NCI-H128 (cell line): Measurements from ENCODE around the gene P2RY13.

Experiments
- DNase-seq: peaks from one replicate; lab custom pipeline; 2025; ENCODE audit not compliant: unreplicated experiment; lab: John Stamatoyannopoulos, UW

The P2RY13 gene

GRCh38 chr3:151329363-151329762, at the start of gene P2RY13:
P2RY13 (minus strand) TSS chr3:151329549; CDS start chr3:151329528, 21 bp downstream.
- no peak for DNase-seq

GRCh38 chr3:151377768-151378385, 48.5 kb upstream of the P2RY13 start:
- DNase-seq = no peak

- no peak for DNase-seq
These were observed 42.9 kb upstream of the P2RY13 start for GRCh38 chr3:151372063-151372820.

GRCh38 chr3:151371526-151371925, 42.2 kb upstream of the P2RY13 start:
- DNase-seq = no peak

- DNase-seq = no peak
These were observed 38.1 kb upstream of the P2RY13 start for GRCh38 chr3:151367448-151367847.

GRCh38 chr3:151366993-151367392, 37.6 kb upstream of the P2RY13 start:
- DNase-seq = no peak

GRCh38 chr3:151362751-151363174, 33.4 kb upstream of the P2RY13 start:
- no peak for DNase-seq

- no peak for DNase-seq
These were observed 28.1 kb upstream of the P2RY13 start for GRCh38 chr3:151357463-151357850.

- no peak for DNase-seq
These were observed 27.6 kb upstream of the P2RY13 start for GRCh38 chr3:151356794-151357462.

- DNase-seq = no peak
These were observed 22.3 kb upstream of the P2RY13 start for GRCh38 chr3:151351648-151352047.

GRCh38 chr3:151351219-151351618, 21.9 kb upstream of the P2RY13 start:
- DNase-seq = no peak

- no peak for DNase-seq
These were observed 21.3 kb upstream of the P2RY13 start for GRCh38 chr3:151350656-151351055.

- DNase-seq = no peak
These were observed 18.1 kb upstream of the P2RY13 start for GRCh38 chr3:151347432-151347831.

- DNase-seq = no peak
These were observed 16.9 kb upstream of the P2RY13 start for GRCh38 chr3:151346292-151346691.

GRCh38 chr3:151345859-151346258, 16.5 kb upstream of the P2RY13 start:
- no peak for DNase-seq

GRCh38 chr3:151331696-151332095, 2.3 kb upstream of the P2RY13 start:
- DNase-seq = no peak

GRCh38 chr3:151330899-151331298, 1.6 kb upstream of the P2RY13 start:
- no peak for DNase-seq

- DNase-seq = no peak
These were observed 1.0 kb upstream of the P2RY13 start for GRCh38 chr3:151330379-151330778.

- no peak for DNase-seq
These were observed 902 bp downstream of the P2RY13 start for GRCh38 chr3:151328298-151328995.

- DNase-seq = no peak
These were observed 1.7 kb downstream of the P2RY13 start for GRCh38 chr3:151327571-151328198.

- DNase-seq = no peak
These were observed 6.8 kb downstream of the P2RY13 start for GRCh38 chr3:151322511-151322910.
